GM20431 (cell line): ENCODE results near the gene RALGAPA2.

Experiments
- in situ Hi-C: fragments of 300-500 bp; cut with MseI, MboI; formaldehyde crosslinking; loops from one replicate; pipeline ENCODE4 v1.15.0; 2020; ENCODE audit warnings: low sequenced_read_pairs; ENCODE audit not compliant: unreplicated experiment

RALGAPA2 gene

DNA sequence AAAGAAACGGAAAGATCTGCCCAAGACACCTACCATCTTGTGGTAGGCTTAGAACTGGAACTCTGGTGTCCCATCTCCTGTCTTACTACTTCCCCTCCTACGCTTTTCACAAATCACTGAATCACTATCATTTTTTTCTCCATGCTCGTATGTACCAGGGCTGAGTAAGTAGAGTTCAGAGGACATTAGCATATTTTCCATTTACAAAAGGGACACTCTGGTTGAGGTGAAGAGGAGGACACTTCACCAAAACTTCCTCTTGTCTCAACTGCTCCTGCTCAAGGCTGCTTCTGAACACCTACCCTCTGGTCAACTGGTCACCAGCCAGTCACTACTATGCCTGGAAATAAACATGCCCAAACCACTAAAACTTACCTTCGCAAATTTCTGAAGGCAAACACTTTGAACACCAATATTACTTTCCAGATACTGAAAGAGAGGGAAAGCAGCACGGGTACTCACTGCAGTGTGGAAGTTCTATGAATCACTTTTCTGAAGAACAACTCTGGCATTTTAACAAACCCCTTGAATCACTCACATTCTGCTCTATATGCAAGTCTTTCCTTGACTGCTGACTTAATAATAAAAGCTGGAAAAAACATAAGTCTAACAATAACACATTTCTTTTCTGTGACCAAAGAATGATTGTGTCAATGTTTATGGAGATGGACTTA is 221.2 kb downstream of the RALGAPA2 start:
- in situ Hi-C loops = no loop called here

GRCh38 chr20:20490673-20491072 is 221.8 kb downstream of the RALGAPA2 start:
- in situ Hi-C loops = no loop called here

- in situ Hi-C loops = no loop called here
Observed at GRCh38 chr20:20489648-20490341, 222.6 kb downstream of the RALGAPA2 start.

DNA sequence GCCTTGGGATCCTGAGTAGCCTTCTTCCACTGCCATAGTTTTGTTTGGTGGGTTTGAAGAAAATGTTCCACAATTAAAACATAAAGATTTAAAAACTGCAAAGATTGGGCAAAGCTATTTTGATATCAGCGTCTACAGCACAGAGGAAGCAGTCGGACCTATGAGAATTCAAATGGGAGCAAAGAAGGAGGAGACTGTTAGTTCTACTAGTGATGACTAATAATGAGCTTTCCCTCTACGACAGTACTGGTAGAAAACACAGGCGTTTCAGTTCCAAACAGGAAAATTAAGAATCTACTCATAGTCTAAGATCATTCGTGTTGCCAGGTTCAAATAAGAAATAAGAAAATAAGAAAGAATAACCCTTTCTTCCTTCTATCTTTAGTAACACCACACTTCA is 223.4 kb downstream of the RALGAPA2 start:
- in situ Hi-C loops = no loop called here

DNA sequence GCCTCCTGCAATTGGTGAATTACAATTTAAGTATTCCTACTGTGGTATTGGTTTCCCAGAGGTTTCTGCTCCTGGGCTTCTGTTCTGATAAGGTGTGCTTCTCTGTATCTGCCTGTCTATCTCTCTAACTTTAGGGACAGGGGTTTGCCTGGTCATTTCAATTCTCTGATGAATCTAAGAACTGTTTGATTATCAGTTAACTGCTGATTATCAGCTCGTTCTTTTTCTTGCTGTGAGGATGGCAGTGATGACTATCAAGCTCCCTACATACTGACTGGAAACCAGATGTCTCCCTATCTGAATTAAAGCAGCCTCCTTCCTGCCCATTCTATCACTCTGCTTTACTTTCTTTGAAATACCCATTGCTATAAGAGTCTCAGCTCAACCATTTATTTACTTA is 224.1 kb downstream of the RALGAPA2 start:
- in situ Hi-C loops = no loop called here

DNA sequence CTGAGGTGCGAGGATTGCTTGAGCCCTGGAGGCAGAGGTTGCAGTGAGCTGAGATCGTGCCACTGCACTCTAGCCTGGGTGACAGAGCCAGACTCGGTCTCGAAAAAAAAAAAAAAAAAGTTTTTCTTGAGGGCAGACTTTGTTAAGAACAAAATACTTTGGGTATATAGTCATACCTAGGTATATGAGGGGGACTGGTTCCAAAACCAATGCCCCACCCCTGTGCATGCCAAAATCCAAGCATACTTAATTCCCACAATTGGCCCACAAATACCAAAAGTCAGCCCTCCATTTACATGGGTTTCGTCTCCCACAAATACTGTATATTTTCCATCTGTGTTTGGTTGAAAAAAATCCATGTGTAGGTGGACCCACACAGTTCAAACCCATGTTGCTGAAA is 224.6 kb downstream of the RALGAPA2 start:
- in situ Hi-C loops = no loop called here

GRCh38 chr20:20483328-20483727 is 229.1 kb downstream of the RALGAPA2 start:
- in situ Hi-C loops = no loop called here

GRCh38 chr20:20482453-20482852 is 230.0 kb downstream of the RALGAPA2 start:
- in situ Hi-C loops = no loop called here

GRCh38 chr20:20480689-20481088 is 231.8 kb downstream of the RALGAPA2 start:
- in situ Hi-C loops = no loop called here

GRCh38 chr20:20480126-20480525 is 232.3 kb downstream of the RALGAPA2 start:
- in situ Hi-C loops = no loop called here

- in situ Hi-C loops = no loop called here
Observed at GRCh38 chr20:20477444-20478041, 234.9 kb downstream of the RALGAPA2 start.

GRCh38 chr20:20476504-20476903 is 235.9 kb downstream of the RALGAPA2 start:
- in situ Hi-C loops = no loop called here

GRCh38 chr20:20473657-20474056 is 238.8 kb downstream of the RALGAPA2 start:
- in situ Hi-C loops = no loop called here

DNA sequence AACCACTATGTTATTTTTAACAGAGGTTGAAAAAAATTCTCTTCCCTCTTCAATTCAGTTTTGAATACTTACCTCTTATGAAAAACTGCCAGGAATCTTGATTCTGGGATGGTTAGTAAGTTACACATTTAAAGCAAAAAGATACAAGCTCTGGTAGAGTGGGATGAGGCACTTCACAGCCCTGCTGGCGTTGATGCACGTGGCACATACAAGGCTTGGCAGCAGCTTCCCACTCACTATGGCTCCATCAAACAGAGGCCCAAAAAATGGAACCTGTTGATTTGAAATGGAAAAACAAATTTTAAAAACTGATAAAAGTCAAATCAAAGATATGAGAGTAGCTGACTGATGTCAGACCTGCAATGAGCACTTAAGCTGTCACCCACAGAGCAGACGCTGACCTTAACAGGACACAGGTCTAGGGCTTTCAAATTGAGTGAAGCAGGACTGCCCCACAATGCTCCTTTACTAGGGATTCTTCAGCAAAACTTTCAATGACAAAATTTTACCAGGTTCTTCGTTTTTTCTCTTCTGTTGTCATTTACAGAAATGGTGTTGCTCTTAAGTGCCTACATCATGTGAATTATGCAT is 239.7 kb downstream of the RALGAPA2 start:
- in situ Hi-C loops = no loop called here

- in situ Hi-C loops = no loop called here
Observed at GRCh38 chr20:20466341-20466879, 246.0 kb downstream of the RALGAPA2 start.

DNA sequence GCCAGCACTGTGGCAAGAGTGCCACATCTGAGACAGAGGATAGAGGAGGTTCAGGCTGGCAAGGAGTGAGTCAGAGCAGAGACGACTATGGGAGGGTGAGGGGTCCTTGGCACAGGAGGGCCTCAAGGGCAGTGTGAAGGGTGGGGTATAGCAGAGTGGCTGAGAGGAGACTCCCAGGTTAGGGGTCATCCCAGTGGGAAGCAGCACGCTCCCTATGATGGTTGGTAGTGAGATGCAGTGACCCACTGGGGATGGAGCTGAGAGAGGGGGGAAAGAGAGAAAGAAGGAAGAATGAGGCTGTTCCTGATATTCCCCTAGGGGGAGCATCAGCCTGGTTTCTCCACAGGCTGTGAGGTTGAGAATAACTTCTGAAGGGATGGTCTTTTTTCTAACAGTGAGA is 247.2 kb downstream of the RALGAPA2 start:
- in situ Hi-C loops = no loop called here

GRCh38 chr20:20463933-20464374 is 248.5 kb downstream of the RALGAPA2 start:
- in situ Hi-C loops = no loop called here

DNA sequence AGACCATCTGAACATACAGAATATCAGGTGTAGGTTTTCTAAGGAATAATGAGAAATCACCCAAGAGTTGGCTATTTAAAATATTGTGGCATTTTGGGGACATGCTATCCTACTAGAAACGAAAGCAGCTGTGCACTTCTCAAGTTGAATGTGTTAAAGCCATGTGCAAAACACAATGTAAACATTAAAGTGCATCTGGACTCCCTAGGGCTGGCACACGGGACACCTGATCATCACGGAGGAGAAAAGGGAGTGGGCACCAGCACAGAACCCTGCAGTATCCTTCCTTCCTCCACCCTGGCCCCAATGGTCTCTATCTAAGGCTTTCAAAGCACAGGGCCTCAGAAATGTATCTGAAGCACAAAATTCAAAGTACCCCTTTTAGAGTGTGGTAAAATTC is 250.3 kb downstream of the RALGAPA2 start:
- in situ Hi-C loops = no loop called here

DNA sequence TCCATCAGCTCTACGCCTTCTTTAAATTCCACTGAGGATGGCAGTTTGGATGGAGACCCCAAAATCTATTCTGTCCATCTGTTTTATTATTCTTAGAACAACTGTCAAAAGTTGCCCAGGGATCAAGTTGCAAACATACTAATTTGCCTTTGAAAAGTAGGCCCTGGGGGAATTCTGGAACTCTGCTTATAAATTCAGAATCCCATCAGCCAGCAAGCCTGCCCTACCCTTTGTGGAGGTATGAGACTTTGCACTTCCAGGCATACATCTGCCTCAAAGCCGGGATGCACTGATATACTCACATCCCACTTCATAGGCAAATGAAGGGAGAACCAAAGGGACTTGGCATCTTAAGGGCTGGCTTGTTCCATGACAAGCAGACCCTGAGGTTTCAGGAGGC is 250.9 kb downstream of the RALGAPA2 start:
- in situ Hi-C loops = no loop called here

DNA sequence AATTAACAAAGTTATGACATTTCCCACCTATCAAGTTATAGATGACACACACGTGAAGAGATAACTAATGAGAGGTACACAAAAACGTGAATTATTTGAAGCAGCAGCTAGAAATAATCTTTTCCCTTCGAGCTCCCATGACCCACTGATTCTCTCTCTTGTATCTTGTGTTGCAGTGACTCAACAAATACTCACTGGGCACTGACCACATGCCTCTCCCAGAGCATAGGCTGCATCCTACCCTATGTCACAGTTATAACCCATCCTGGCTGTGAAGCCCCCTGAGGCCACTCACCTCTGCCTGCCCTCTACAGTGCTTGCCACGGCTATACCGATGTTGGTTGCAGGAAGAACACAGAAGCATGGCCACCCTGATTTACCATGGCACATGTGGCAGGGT is 252.7 kb downstream of the RALGAPA2 start:
- in situ Hi-C loops = no loop called here
